Measurements from ENCODE around the gene KDM6A.

Gene KDM6A

DNA sequence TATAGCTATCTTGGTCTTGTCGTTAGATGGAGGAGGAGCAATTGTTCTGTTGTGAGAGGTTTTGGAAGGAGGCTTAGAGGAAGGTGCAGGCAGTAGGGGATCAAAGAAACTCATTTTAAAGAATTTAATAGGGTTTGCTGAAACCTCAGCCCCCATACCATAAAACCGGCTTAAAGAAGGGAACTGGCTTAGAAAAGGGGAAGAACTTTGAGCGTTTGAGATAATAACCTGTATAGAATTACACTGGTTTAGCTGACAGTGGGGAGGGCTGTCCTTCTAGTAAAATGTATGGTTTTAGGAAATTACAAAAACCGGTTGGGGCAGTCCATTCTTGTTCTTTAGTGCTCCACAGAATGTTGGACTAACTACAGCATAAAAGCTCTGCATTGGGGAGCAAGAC is 128.1 kb downstream of the KDM6A start:
- H3K27ac ChIP-seq, result no peak overlapping the region
- TF ChIP-seq ZFX (IDR thresholded peaks at IDR 0.05; ENCODE audit: borderline replicate concordance), result no peak
- no peak for TF ChIP-seq CTCF (IDR thresholded peaks at IDR 0.05)

GRCh38 chrX:45003085-45003484 is 130.1 kb downstream of the KDM6A start:
- H3K27ac ChIP-seq, result no peak overlapping the region
- TF ChIP-seq ZFX (IDR thresholded peaks at IDR 0.05; ENCODE audit: borderline replicate concordance), result no peak
- TF ChIP-seq CTCF (IDR thresholded peaks at IDR 0.05), result no peak

DNA sequence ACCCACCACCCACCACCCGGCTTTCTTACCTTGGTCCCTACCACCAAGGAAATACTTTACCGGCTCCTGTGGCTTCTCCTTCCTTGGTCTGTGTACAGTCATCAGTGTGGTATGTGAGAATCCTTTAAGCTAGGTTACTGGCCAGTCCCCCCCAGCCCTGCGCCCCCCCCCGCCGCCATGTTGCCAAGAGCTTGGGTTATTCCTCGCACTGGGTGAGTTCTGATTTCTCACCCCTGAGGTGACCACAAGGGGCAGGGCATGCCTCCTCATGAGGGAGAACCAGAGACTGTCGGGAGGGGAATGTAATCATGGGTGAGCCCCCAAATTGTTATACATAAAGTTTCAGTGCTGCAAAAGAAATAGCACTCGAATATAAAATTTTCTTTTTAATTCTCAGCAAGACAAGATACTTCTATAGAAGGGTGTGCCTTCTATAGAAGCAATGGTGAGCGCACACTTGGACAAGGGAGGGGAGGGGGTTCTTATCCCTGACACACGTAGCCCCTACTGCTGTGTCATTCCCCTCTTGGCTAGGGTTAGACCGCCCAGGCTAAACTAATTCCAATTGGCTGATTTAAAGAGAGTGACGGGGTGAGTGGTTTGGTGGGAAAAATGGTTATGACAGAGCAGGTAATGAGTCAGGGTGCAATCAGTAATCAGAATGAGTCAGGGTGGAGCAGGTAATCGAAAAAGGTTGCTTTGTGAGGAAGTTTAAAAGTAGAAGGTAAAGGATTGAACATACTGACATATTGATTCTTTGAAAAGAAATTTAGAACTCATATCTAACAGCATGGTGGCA is 133.2 kb downstream of the KDM6A start:
- TF ChIP-seq CTCF (IDR thresholded peaks at IDR 0.05), result no peak
- TF ChIP-seq ZFX (IDR thresholded peaks at IDR 0.05; ENCODE audit: borderline replicate concordance), result no peak
- no peak overlapping the region for H3K27ac ChIP-seq

DNA sequence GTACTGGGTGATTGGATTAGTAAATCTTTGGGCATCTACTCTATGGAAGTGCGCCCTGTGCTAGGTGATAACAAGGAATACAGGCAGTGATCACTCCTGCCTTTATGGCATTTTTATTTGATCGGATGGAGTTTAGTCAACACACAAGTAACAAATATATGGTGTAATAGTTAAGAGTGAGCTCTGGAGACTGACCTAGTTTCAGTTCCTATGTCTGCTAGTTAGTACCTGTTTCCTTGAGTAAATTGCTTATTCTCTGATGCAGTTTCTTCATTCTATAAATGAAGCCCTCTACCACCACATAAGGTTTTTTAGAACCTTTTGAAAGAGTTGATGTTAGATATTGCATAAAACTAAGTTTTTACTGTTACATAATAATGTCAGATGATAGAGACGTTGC is 134.6 kb downstream of the KDM6A start:
- H3K27ac ChIP-seq, result no peak overlapping the region
- TF ChIP-seq ZFX (IDR thresholded peaks at IDR 0.05; ENCODE audit: borderline replicate concordance) (no peak), CTCF (IDR thresholded peaks at IDR 0.05) (no peak)

- TF ChIP-seq ZFX (IDR thresholded peaks at IDR 0.05; ENCODE audit: borderline replicate concordance), result no peak
- no peak for TF ChIP-seq CTCF (IDR thresholded peaks at IDR 0.05)
These were observed 136.5 kb downstream of the KDM6A start for GRCh38 chrX:45009371-45010000.

GRCh38 chrX:45011131-45011530 is 138.1 kb downstream of the KDM6A start:
- TF ChIP-seq ZFX (IDR thresholded peaks at IDR 0.05; ENCODE audit: borderline replicate concordance), result no peak
- TF ChIP-seq CTCF (IDR thresholded peaks at IDR 0.05), result no peak
- H3K27ac ChIP-seq, result no peak overlapping the region

More at GRCh38 chrX:45009371-45010000, 136.5 kb downstream of the KDM6A start:
- H3K27ac ChIP-seq, result no peak overlapping the region

DNA sequence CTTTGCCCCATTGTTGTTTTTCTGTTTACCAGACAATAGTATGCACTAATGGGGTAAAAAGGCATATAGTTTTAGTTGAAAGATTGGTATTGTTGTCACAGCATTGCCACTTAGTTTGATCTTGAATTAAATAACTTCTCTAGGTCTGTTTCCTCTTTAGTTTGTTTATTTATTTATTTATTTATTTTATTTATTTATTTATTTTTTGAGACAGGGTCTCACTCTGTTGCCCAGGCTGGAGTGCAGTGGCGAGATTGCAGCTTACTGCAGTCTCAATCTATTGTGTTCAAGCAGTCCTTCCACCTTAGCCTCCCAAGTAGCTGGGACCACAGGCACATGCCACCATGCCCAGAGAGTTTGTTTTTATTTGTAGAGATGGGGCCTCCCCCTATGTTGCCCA is 138.6 kb downstream of the KDM6A start:
- no peak overlapping the region for H3K27ac ChIP-seq
- TF ChIP-seq CTCF (IDR thresholded peaks at IDR 0.05) (no peak), ZFX (IDR thresholded peaks at IDR 0.05; ENCODE audit: borderline replicate concordance) (no peak)

All from 22Rv1 (cell line).